RWPE2 (cell line): ENCODE data around the gene TMEM248.

Experiments
- ATAC-seq: fragments of 200-7000 bp; cut with Tn5 transposase; 3 replicates; pipeline ENCODE4 v1.9.1; 2021; ENCODE audit warnings: low read depth
- DNase-seq: peaks from one replicate; pipeline ENCODE4 v3.0.0-alpha.2; 2020; ENCODE audit warnings: low spot score
- H3K27ac ChIP-seq: fragments of 450-650 bp; 2 replicates; pipeline ENCODE4 v1.5.1; 2017; ENCODE audit warnings: mild to moderate bottlenecking; ENCODE audit not compliant: poor library complexity, severe bottlenecking
- H3K27me3 ChIP-seq: fragments of 250-450 bp; sonication (Bioruptor Pico); 2 replicates; pipeline ENCODE4 v1.5.1; 2021; ENCODE audit warnings: mild to moderate bottlenecking, moderate library complexity; ENCODE audit not compliant: insufficient read depth, poor library complexity, severe bottlenecking
- H3K36me3 ChIP-seq: fragments of 250-450 bp; sonication (Bioruptor Pico); 2 replicates; pipeline ENCODE4 v1.5.1; 2020; ENCODE audit warnings: low read depth, mild to moderate bottlenecking, moderate library complexity
- H3K4me1 ChIP-seq: fragments of 250-450 bp; sonication (Bioruptor Pico); 2 replicates; pipeline ENCODE4 v1.5.1; 2021; ENCODE audit warnings: mild to moderate bottlenecking, moderate library complexity; ENCODE audit not compliant: insufficient read depth, poor library complexity, severe bottlenecking
- H3K4me3 ChIP-seq: fragments of 250-450 bp; sonication (Bioruptor Pico); 2 replicates; pipeline ENCODE4 v1.5.1; 2021; ENCODE audit warnings: mild to moderate bottlenecking, moderate library complexity; ENCODE audit not compliant: severe bottlenecking
- H3K9me3 ChIP-seq: fragments of 250-450 bp; sonication (Bioruptor Pico); 2 replicates; pipeline ENCODE4 v1.5.1; 2021; ENCODE audit warnings: mild to moderate bottlenecking, moderate library complexity; ENCODE audit not compliant: severe bottlenecking
- CTCF ChIP-seq: fragments of 450-650 bp; IDR thresholded peaks from one replicate; pipeline ENCODE4 v1.5.1; 2017; ENCODE audit warnings: mild to moderate bottlenecking, moderate library complexity; ENCODE audit not compliant: poor library complexity, severe bottlenecking

The TMEM248 gene

DNA sequence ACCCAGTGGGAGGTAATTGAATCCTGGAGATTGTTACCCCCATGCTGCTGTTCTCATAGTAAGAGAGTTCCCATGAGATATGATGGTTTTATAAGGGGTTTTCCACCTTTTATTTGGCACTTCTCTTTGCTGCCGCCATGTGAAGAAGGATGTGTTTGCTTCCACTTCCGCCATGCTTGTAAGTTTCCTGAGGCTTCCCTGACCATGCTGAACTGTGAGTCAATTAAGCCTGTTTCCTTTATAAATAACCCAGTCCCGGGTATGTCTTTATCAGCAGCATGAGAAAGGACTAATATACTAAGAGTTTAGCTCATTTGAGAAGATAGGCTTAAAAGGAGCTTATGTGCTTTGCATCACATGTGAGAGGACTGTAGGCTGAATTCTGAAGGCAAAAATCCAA lies 29.3 kb downstream of the TMEM248 start:
- ATAC-seq (no peak), DNase-seq (no peak)
- Histone ChIP-seq H3K27ac (peak overlapping the region; percentile 81), H3K9me3 (no peaks in the 10 kb centered on the region), H3K4me3 (no peak overlapping the region), H3K36me3 (peaks cover 82% of the 10 kb centered on the region), H3K4me1 (peaks cover 14% of the 10 kb centered on the region), H3K27me3 (no peaks in the 10 kb centered on the region)
- TF ChIP-seq CTCF, result no peak

DNA sequence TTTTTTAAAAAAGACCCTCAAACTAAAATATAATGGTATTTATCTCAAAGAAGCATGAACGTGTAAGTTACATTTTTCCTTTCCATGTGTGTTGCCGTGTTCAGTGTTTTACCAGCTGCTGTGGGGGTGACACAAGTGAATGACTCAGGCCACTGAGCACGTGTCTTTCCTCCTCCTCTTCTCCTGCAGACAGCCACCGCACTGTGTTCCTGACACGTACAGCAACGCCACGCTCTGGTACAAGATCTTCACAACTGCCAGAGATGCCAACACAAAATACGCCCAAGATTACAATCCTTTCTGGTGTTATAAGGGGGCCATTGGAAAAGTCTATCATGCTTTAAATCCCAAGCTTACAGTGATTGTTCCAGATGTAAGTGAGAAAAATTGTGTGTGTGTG lies 29.7 kb downstream of the TMEM248 start:
- Histone ChIP-seq H3K4me1 (peaks cover 14% of the 10 kb centered on the region), H3K36me3 (peaks cover 82% of the 10 kb centered on the region), H3K27me3 (no peaks in the 10 kb centered on the region), H3K27ac (peak overlapping the region; percentile 81), H3K9me3 (no peaks in the 10 kb centered on the region), H3K4me3 (no peak overlapping the region)
- DNase-seq (peak; percentile 17), ATAC-seq (no peak)
- no peak for TF ChIP-seq CTCF

DNA sequence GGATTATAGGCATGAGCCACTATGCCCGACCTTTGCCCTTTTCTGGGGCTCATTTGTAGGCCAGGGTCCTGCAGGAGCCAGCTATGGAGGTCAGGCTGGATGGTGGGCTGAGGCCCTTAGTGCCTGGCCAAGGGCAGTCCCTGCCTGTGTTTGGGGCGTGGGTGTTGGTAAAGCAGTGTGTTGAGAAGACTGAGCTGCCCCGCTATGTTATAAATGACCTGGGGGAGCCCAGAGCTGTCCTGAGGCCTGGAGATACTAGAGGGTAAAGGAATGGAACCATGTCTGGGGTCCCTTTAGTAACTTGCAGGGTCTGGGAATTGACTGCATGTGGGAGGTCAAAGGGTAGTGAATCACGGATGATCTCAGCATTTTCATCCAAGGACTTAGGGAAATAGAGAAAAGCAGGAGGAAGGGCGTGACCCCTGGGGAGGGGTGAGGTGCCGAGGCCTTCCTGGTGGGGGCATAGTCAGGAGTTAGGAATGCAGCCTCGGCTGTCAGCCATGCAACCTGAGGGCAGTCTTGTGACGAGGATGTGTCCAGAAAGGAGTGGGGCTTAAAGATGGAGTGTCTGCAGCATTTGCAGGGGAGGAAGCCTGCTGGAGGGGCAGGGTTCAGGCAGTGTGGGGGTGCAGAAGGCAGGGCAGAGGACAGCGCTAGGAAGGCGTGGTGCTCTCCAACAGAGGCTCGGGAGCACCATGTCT lies 31.5 kb downstream of the TMEM248 start:
- Histone ChIP-seq H3K27me3 (no peaks in the 10 kb centered on the region), H3K36me3 (peaks cover 90% of the 10 kb centered on the region), H3K27ac (peak overlapping the region; percentile 81), H3K4me1 (peaks cover 14% of the 10 kb centered on the region), H3K9me3 (no peaks in the 10 kb centered on the region), H3K4me3 (no peak overlapping the region)
- ATAC-seq (peak; percentile 99), DNase-seq (peak; percentile 84)
- no peak for TF ChIP-seq CTCF

DNA sequence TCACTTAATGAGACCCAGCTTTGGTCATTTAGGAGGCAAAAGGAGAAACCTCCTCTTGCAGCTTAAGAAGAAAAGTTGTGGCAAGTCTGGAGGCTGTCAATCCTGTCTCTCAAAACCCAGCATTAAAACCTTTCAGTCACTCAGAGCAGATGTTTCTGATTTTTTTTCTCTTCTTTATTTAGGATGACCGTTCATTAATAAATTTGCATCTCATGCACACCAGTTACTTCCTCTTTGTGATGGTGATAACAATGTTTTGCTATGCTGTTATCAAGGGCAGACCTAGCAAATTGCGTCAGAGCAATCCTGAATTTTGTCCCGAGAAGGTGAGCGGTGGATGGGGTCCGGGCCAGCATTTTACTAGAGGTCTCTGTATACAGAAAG lies 32.0 kb downstream of the TMEM248 start:
- Histone ChIP-seq H3K36me3 (peaks cover 90% of the 10 kb centered on the region), H3K27me3 (no peaks in the 10 kb centered on the region), H3K4me3 (no peak overlapping the region), H3K4me1 (peaks cover 14% of the 10 kb centered on the region), H3K27ac (peak overlapping the region; percentile 81), H3K9me3 (no peaks in the 10 kb centered on the region)
- DNase-seq (no peak), ATAC-seq (no peak)
- no peak for TF ChIP-seq CTCF

DNA sequence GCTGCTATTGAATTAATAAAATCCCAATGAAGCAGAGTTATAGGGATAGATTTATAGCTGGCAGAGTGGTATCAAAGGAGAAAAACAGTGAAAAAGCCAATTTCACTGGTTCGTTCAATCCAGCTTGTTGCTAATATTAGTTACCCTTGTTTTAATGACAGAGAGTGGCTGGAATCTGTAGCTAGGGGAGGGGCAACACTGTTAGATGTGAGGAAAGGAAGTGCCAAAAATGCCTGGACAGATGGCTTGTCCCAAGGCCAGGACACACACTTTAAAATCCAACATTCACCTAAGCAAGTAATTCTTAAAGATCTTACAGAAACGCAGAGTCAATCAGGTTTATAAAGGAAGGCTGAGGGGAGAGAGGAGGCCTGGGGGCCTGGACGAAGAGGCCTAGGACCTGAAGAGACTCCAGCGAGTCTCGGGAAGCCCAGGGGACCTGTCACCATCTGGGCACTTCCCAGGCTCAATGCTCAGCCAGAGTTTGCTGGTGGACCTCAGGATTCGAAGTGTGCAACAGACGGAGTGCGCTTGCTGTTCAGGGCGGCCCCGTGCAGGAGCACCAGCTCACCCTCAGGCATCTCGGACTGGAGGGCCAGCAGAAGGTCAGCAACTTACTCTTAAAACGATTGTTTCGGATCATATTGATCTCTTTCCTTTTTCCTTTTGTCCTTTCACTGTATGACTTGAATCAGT lies 36.7 kb downstream of the TMEM248 start:
- ATAC-seq (no peak), DNase-seq (no peak)
- peaks cover 5% of the 10 kb centered on the region for H3K4me1 ChIP-seq
- no peaks in the 10 kb centered on the region for H3K9me3 ChIP-seq
- no peak for TF ChIP-seq CTCF
- H3K27me3 ChIP-seq, result no peaks in the 10 kb centered on the region
- H3K36me3 ChIP-seq, result peaks cover 46% of the 10 kb centered on the region
- H3K27ac ChIP-seq, result no peak overlapping the region
- H3K4me3 ChIP-seq, result no peak overlapping the region
